ENCODE data around the gene TRIM10. TPM values are rescaled to one million over a fixed set of nuclear protein-coding genes. Genes with fewer than 3 reads are reported as not detected.
"Not testable (repeated sequence)": the region's sequence is repeated elsewhere in the genome, so short reads cannot be mapped to it uniquely, and the experiment has no call there.

Gene TRIM10
- total RNA-seq, 2 donors from 2014 or later, result 0.16 TPM; not detected in 1

DNA sequence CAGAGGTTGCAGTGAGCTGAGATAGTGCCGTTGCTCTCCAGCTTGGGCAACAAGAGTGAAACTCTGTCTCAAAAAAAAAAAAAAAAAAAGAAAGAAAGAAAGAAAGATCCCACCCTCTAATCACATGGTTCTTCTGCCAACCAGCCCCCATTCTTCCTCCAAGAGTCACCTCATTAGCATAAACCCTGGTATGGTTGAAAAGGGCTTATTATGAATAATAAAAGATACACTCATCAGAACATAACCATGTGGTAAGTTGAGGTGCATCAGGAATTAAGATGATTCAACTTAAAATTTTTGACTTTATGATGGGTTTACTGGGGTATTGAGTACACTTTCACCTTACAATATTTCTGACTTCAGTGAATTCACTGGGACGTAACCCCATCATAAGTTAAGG is 25.9 kb downstream of the TRIM10 start:
- H3K4me3 Mint-ChIP-seq, result no peak overlapping the region
- peaks cover 7% of the 10 kb centered on the region for H3K4me1 Mint-ChIP-seq
- no peaks in the 10 kb centered on the region for H3K9me3 Mint-ChIP-seq
- H3K27ac Mint-ChIP-seq, result no peak overlapping the region
- H3K36me3 Mint-ChIP-seq (ENCODE audit: low read depth), result no peaks in the 10 kb centered on the region
- no peak for ATAC-seq (replicated peaks)
- H3K27me3 Mint-ChIP-seq, result peaks cover 31% of the 10 kb centered on the region

DNA sequence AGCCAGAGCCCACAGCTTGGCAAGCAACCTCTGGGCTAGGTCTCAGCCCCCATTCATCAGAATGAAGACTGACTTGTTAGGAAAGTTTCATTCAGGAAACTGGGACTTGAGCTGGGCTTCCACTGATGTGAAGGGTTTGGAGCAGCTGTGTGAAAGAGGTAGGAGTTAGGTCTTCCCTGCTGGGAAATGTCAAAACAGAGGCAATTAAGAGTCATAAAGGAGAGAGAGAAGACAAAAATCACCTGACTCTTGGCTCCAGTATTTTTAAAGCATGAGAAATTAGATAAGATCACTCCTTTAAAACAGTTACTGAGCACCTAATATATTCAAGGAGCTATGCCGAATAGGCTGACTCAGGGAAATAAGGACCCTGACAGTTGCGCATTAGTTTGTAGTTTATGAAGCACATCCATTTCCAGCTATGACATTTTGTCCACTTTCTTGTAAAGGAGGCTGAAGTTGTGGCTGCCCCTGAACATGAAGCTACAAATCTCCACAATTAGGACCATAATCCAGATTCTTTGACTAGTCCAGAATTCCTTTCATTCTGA is 29.0 kb downstream of the TRIM10 start:
- peaks cover 44% of the 10 kb centered on the region for H3K27me3 Mint-ChIP-seq
- no peak overlapping the region for H3K27ac Mint-ChIP-seq
- no peak overlapping the region for H3K4me3 Mint-ChIP-seq
- H3K4me1 Mint-ChIP-seq, result peaks cover 7% of the 10 kb centered on the region
- H3K36me3 Mint-ChIP-seq (ENCODE audit: low read depth), result no peaks in the 10 kb centered on the region
- ATAC-seq (replicated peaks), result no peak
- no peaks in the 10 kb centered on the region for H3K9me3 Mint-ChIP-seq

DNA sequence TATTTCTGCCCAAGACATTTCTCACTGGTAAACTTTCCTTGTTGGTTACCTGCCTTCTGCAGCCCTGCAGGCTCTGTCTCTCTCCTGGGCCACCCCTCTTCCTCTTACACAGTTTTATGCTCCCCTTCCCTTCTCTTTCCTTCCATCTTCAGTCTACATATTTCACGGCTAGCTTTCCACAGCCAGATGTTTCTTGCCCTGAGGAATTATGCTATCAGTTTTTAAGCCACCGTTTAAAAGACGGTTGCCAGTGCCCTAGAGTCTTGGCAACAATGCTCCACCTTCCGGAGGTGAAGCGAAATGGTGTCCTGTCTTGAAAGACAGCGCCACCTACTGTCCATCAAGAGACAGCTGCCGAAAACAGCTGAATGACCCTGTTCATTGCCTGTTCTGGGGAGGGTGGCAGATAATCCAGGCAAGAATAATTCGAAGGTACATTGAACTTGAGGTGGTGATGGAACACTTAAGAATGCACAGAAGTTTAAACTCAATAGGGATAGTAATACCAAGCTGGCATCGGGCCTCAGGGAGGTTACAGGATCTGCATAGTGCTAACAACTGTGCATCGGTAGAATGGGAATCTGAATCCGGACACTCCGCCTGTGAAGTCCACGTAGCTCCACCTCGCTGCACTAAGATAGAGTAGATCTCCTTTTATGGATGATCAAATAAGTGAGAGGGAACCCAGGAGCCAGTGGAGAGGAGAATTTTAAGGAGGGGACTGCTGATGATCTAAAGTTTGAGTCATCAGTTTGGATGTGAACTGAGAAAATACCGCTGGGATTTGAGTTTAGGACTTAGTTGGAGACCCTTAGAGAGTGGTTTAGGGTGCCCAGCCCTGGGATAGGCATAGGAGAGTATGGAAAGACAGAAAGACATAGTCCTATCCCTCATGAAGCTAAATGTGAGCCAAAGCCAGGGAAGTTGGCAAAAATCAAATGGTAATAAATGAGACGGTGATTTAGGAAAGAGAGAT is 29.8 kb downstream of the TRIM10 start:
- ATAC-seq (replicated peaks), result peak; percentile 86
- no peaks in the 10 kb centered on the region for H3K9me3 Mint-ChIP-seq
- peak overlapping the region; percentile 2 for H3K4me3 Mint-ChIP-seq
- H3K4me1 Mint-ChIP-seq, result peaks cover 7% of the 10 kb centered on the region
- peak overlapping the region; percentile 2 for H3K27ac Mint-ChIP-seq
- peaks cover 47% of the 10 kb centered on the region for H3K27me3 Mint-ChIP-seq
- H3K36me3 Mint-ChIP-seq (ENCODE audit: low read depth), result no peaks in the 10 kb centered on the region

DNA sequence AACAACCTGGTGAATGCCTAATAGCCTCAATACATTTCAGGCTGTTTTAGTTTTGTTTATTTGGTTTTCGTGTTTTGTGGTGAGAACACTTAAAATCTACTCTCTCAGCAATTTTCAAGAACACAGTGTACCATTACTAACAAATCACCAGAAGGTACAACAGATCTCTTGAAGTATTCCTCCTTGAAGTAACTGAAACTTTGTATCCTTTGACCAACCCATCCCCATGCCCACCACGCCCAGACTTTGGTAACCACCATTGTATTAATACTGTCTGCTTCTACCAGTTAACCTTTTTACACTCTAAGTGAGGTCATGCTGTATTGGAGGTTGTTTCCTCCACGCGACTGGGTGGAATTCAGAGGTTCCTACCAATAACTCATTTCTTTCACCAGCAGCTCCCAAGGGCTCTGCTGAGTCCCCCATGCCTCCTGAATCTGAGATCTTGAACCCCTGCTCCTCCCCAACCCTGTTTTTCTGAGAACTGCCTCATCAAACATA is 30.8 kb downstream of the TRIM10 start:
- no peak overlapping the region for H3K4me3 Mint-ChIP-seq
- peaks cover 46% of the 10 kb centered on the region for H3K27me3 Mint-ChIP-seq
- H3K27ac Mint-ChIP-seq, result no peak overlapping the region
- no peaks in the 10 kb centered on the region for H3K36me3 Mint-ChIP-seq (ENCODE audit: low read depth)
- peaks cover 7% of the 10 kb centered on the region for H3K4me1 Mint-ChIP-seq
- H3K9me3 Mint-ChIP-seq, result no peaks in the 10 kb centered on the region
- no peak for ATAC-seq (replicated peaks)

DNA sequence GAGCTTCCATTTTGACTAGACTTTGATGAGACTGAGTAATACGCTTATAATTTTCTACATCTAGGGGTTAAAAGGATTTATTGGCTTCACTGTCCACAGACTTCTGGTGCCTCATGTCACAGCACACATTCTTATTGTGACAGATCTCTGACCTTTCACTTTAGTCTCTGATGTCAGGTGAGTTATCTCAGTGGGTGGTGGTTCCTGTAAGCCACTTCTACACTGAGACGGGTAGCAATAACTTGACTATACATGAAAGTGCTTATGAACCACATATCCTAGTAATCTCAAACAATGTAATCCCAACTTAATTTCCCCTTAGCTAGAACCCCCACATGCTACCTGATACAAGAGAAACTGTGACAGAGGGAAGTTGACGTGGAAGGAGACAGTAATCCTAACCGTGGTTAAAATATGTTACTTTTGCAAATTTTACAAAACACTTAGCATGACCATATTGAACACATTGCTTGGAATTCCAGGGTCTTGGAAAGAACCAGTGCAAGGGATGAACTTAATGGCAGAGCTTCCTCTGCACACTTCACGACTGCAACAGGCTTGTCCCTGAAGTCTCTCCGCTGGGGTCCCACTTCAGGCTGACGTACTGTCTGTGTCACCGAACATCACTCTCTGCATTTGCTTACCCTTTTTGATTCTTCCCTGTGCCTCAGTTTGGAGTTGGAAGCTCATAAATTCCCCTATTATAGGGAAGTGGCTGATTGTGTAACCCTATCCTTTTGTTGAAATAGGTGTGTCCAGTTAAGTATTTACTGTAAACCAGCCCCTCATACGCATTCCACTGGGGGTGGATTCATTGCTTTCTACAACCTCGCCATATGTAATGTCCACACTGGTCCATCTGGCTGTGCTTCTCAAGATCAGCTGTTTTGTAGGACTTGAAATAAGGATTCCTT is 31.5 kb downstream of the TRIM10 start:
- peak; percentile 78 for ATAC-seq (replicated peaks)
- H3K9me3 Mint-ChIP-seq, result no peaks in the 10 kb centered on the region
- no peaks in the 10 kb centered on the region for H3K36me3 Mint-ChIP-seq (ENCODE audit: low read depth)

DNA sequence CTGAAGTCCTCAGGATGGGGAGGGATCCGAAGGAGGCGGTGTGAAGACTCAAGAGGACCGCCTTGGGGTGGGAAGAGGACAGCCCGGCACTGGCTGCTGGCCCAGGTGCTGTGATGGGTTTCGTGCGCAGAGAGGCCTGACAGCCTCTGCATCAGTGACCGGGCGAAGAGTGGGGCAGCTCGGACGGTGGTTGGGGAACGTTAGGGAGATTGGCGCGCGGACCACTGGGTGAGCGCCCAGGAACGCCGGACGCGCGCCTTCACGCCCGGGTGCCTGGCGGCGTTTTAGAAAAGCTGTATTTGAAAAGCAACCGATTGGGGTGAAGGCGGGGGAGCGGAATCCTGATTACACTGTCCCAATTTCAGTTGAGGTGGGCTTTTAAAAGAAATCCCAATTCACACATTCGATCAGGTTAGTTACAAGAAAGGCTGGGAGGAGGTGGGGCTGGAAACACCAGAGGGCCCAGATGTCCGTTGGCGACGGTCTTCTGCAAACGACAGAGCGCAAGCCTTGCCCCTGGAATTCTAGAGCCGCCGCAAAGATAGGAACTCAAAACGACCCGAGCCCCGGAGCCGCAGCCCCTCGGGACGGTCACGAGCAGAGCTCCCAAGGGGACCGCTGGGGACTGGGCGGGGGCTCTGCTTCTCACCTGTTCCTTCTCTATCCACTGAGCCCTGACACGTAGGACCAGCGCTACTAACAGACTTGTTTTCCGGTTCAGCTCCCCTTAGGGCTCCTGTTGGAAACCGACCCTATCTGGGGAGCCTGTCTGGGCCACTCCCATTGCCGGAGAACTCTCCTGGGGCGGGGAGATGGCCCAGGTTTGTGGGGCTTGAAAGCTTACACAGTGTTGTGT is 33.5 kb downstream of the TRIM10 start:
- H3K27ac Mint-ChIP-seq, result no peak overlapping the region
- ATAC-seq (replicated peaks), result no peak

More for the DNA sequence above, 31.5 kb downstream of the TRIM10 start:
- peaks cover 47% of the 10 kb centered on the region for H3K27me3 Mint-ChIP-seq
- H3K4me3 Mint-ChIP-seq, result no peak overlapping the region
- H3K27ac Mint-ChIP-seq, result no peak overlapping the region
- peaks cover 7% of the 10 kb centered on the region for H3K4me1 Mint-ChIP-seq

DNA sequence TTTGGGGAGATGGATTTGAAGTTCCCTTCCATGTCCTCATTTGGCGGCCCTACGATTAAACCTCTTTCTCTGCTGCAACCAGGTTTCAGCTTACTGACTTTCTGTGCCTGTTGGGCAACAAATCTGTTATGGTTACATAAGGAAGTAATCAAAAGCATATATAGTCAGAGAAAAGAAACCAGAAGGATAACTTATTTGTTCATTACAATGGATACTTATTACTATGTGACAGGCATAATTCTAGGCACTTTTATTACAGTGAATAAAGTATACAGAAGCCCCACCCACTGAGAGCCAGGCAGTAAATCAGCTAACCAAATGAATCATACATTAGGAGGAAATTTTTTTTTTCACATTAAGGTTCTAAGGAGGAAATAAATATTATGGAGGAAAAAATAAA is 38.5 kb downstream of the TRIM10 start:
- Mint-ChIP-seq H3K36me3 (ENCODE audit: low read depth) (no peaks in the 10 kb centered on the region), H3K9me3 (no peaks in the 10 kb centered on the region), H3K4me1 (no peaks in the 10 kb centered on the region), H3K27me3 (peaks cover 26% of the 10 kb centered on the region), H3K4me3 (no peak overlapping the region), H3K27ac (no peak overlapping the region)
- ATAC-seq (replicated peaks), result no peak

More for the DNA sequence above, 33.5 kb downstream of the TRIM10 start:
- Mint-ChIP-seq H3K4me1 (peaks cover 7% of the 10 kb centered on the region), H3K27me3 (peaks cover 42% of the 10 kb centered on the region), H3K9me3 (no peaks in the 10 kb centered on the region), H3K36me3 (ENCODE audit: low read depth) (no peaks in the 10 kb centered on the region), H3K4me3 (no peak overlapping the region)

DNA sequence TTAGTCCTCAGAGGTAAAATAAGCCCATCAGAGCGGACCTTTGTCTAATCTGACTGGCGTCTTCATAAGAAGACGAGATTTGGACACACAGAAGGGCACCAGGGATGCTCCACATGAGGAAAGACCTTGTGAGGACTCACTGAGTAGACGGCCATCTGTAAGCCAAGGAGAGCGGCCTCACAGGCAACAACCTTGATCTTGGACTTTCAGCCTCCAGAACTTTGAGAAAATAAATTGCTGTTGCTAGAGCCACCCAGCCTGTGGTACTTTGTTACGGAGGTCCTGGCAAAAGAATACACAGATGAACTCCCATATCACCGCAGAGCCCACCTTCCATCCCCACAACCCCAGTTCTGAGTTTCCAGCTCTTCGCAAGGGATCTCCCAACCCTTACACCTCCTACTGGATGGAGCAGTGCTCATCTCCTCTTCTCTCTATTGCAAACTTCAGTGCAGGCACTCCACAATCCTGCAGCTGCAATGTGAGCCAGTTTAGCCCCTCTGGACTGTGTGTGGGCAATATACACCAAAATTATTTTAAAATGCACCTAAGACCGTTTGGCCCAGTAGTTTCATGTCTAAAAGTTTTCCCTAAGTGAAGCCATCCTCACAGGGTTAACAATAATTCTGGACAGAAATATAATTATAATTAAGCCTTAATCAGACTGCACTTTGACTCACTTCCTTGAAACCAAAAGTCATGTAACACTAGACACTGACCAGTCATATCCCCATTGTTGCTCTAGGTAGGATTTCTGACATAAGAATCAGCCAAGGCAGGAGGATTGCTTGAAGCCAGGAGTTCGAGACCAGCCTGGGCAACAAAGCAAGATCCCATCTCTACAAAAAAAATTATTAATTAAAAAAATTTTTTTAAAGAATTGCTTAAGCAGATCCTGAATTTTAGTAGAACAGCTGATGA is 39.3 kb downstream of the TRIM10 start:
- no peak for ATAC-seq (replicated peaks)
- H3K4me1 Mint-ChIP-seq, result no peaks in the 10 kb centered on the region
- no peaks in the 10 kb centered on the region for H3K36me3 Mint-ChIP-seq (ENCODE audit: low read depth)
- peaks cover 23% of the 10 kb centered on the region for H3K27me3 Mint-ChIP-seq
- H3K27ac Mint-ChIP-seq, result no peak overlapping the region
- H3K4me3 Mint-ChIP-seq, result no peak overlapping the region
- no peaks in the 10 kb centered on the region for H3K9me3 Mint-ChIP-seq

DNA sequence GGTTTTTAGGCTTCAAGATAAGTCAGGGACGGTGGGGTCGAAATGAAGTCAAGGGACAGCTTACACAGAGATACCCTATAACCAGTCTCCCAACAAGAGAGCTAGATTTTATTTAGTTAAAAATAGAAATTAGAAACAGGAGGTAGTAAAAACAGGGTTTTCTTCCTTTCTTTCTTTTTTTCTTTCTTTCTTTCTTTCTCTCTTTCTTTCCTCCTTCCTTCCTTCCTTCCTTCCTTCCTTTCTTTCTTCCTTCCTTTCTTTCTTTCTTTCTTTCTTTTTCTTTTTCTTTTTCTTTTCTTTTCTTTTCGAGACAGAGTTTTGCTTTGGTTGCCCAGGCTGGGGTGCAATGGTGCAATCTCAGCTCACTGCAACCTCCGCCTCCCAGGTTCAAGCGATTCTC is 42.3 kb downstream of the TRIM10 start:
- H3K4me1 Mint-ChIP-seq; H3K9me3 Mint-ChIP-seq; ATAC-seq (replicated peaks); H3K27ac Mint-ChIP-seq; H3K4me3 Mint-ChIP-seq; H3K36me3 Mint-ChIP-seq (ENCODE audit: low read depth): not testable (repeated sequence)
- H3K27me3 Mint-ChIP-seq, result peaks cover 20% of the 10 kb centered on the region

DNA sequence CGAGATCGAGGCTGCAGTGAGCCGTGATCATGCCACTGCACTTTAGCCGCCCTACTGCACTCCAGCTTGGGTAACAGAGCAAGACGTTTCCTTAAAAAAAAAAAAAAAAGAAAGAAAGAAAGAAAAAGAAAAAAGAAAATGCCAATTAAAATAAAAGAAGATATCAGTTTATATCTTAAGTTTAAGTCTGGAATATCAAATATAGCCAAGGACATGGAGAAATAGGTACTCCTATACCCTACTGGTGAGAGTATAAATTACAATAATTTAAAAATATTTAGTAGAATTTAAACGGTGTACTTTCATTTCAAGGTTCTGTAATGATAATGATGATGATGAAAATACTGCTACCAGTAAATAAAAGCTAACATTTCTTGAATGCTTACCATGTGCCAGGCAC is 44.3 kb downstream of the TRIM10 start:
- Mint-ChIP-seq H3K4me1 (peaks cover 6% of the 10 kb centered on the region), H3K36me3 (ENCODE audit: low read depth) (no peaks in the 10 kb centered on the region), H3K27ac (no peak overlapping the region), H3K4me3 (no peak overlapping the region), H3K27me3 (peaks cover 24% of the 10 kb centered on the region), H3K9me3 (no peaks in the 10 kb centered on the region)
- no peak for ATAC-seq (replicated peaks)

DNA sequence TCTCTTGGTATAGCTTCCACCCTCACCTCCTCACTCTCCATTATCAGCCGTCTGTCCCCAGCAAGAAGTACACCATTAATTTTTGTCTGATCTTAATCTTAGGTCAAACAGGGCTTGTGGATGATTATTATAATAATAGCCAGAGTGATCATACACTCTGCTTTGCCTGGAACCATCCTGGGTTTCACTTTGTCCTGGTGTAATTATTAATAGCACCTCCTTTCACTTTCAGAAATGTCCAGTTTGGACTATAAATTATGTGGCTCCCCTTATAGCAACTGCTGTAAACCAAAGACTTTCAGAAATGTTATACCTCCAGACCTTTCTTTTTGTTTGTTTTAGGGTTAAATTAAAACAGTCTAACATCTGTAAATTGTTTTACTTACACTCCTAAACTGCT is 47.2 kb downstream of the TRIM10 start:
- ATAC-seq (replicated peaks), result no peak
- H3K27ac Mint-ChIP-seq, result no peak overlapping the region
- peaks cover 38% of the 10 kb centered on the region for H3K27me3 Mint-ChIP-seq
- no peaks in the 10 kb centered on the region for H3K36me3 Mint-ChIP-seq (ENCODE audit: low read depth)
- H3K4me1 Mint-ChIP-seq, result peaks cover 6% of the 10 kb centered on the region
- no peak overlapping the region for H3K4me3 Mint-ChIP-seq
- no peaks in the 10 kb centered on the region for H3K9me3 Mint-ChIP-seq

DNA sequence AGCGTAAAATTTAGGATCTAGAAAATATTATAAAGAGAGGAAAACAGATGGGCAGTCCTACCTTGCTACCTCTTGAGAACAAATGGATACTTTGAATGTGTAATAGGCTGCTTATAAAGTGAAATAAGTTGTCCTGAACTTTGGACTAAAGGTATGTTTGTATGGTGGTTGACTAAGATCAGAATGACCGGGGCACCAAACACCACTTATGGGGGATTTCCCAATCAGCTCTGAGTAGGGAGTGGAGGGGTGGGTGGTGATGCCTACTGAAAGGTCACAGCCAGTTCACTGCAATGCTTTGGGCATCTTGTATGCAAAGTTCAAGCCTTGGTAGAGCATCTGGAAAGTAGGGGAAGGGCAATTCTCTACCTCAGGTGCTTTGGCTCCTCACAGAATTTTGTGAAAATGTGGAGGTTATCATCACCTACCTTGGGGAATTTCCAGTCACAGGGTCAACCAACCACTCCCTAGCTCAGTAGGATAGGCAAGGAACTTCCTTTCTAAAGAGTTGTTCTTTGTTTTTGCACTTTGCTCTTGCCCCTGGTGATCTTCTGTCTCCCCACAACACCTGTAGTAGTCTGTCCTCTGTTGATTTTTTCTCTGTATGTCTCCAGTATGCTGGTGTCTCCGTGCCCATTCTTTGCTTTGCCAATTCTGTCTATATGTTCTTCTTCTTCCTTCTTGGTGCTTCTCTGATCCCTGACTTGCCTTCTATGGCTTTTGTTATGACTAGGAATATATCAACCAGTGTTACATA is 47.8 kb downstream of the TRIM10 start, which contains the start of gene TRIM31:
Gene TRIM31 (minus strand): TSS at position 88 of the 757 bp plus-strand sequence. CDS start 285 bp downstream, outside the sequence.
- no peaks in the 10 kb centered on the region for H3K36me3 Mint-ChIP-seq (ENCODE audit: low read depth)
- peak; percentile 77 for ATAC-seq (replicated peaks)
- H3K27ac Mint-ChIP-seq, result no peak within 1 kb of the TSS
- H3K4me3 Mint-ChIP-seq, result no peak within 1 kb of the TSS
- peaks cover 6% of the 10 kb centered on the region for H3K4me1 Mint-ChIP-seq
- H3K27me3 Mint-ChIP-seq, result peaks cover 45% of the 10 kb centered on the region
- H3K9me3 Mint-ChIP-seq, result no peaks in the 10 kb centered on the region

Data from activated T-helper 17 cell treated with anti-CD3 and anti-CD28 coated beads, Interleukin-2, amount 50 U/mL, for 72 hours (primary cell).